ENCODE data around the gene DEFB129. TPM values are rescaled to one million over a fixed set of nuclear protein-coding genes. Genes with fewer than 3 reads are reported as not detected.
"Not testable (repeated sequence)": the region's sequence is repeated elsewhere in the genome, so short reads cannot be mapped to it uniquely, and the experiment has no call there.

Gene DEFB129
- total and polyA plus RNA-seq, 12 donors, result not detected

DNA sequence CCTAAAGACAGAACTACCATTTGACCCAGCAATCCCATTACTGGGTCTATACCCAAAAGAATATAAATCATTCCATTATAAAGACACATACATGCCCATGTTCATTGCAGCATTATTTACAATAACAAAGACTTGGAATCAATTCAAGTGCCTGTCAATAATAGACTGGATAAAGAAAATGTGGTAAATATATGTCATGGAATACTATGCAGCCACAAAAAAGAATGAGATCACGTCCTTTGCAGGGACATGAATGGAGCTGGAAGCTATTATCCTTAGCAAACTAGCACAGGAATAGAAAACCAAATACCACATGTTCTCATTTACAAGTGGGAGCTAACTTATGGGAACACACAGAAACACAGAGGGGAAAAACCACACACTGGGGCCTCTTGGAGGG, 28.8 kb upstream of the DEFB129 start:
- H3K9me3 ChIP-seq (replicated peaks in 1 of 3), result no peaks in the 10 kb centered on the region
- no peaks in the 10 kb centered on the region for H3K4me1 ChIP-seq (replicated peaks in 1 of 2)
- TF ChIP-seq, protein P1, sequence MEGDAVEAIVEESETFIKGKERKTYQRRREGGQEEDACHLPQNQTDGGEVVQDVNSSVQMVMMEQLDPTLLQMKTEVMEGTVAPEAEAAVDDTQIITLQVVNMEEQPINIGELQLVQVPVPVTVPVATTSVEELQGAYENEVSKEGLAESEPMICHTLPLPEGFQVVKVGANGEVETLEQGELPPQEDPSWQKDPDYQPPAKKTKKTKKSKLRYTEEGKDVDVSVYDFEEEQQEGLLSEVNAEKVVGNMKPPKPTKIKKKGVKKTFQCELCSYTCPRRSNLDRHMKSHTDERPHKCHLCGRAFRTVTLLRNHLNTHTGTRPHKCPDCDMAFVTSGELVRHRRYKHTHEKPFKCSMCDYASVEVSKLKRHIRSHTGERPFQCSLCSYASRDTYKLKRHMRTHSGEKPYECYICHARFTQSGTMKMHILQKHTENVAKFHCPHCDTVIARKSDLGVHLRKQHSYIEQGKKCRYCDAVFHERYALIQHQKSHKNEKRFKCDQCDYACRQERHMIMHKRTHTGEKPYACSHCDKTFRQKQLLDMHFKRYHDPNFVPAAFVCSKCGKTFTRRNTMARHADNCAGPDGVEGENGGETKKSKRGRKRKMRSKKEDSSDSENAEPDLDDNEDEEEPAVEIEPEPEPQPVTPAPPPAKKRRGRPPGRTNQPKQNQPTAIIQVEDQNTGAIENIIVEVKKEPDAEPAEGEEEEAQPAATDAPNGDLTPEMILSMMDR (IDR thresholded peaks at IDR 0.05), result no peak
- TF ChIP-seq POLR2A (IDR thresholded peaks at IDR 0.05), result no peak
- H3K4me3 ChIP-seq, result no peak overlapping the region
- DNase-seq, result no peak
- no peak overlapping the region for H3K27ac ChIP-seq
- no peaks in the 10 kb centered on the region for H3K36me3 ChIP-seq (replicated peaks in 1 of 2)
- WGBS, 4 donors, result 80 to 96% (median 85%) methylated on average over 1 of the region's 1 CpG
- intact Hi-C loops (cut with DNase I), result no loop called here
- no peaks in the 10 kb centered on the region for H3K27me3 ChIP-seq

DNA sequence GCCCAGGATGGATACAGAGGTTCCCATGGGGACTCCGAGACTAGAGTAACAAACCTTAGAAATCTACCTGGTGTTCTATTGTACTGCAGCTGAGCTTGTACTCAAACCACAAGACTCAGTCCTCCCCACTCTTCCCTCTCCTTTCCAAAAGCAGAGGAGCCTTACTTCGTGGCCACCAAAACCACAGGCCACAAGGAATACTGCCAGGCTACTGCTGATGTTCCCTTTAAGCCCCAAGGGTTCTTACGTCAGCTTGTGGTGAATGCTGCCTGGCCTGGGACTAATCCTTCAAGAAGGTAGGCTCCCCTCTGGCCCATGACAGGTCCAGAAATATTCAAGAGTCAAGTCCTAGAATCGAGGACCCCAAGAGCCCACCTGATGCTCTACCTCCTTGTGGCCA, 27.1 kb upstream of the DEFB129 start:
- no peak overlapping the region for H3K27ac ChIP-seq
- no peaks in the 10 kb centered on the region for H3K27me3 ChIP-seq
- H3K4me3 ChIP-seq, result no peak overlapping the region
- no peak for TF ChIP-seq POLR2A (IDR thresholded peaks at IDR 0.05)
- TF ChIP-seq, protein P1 (IDR thresholded peaks at IDR 0.05), result no peak
- 62 to 75% (median 67%) methylated on average over 4 of the region's 4 CpGs for WGBS, 4 donors
- intact Hi-C loops (cut with DNase I), result loop anchor here in 1 of 2 donors (10.0 kb wide), 1 partner anchor 135 kb away; no protein-coding TSS in a partner anchor
- no peaks in the 10 kb centered on the region for H3K36me3 ChIP-seq (replicated peaks in 1 of 2)
- DNase-seq, result no peak
- no peaks in the 10 kb centered on the region for H3K4me1 ChIP-seq (replicated peaks in 1 of 2)
- no peaks in the 10 kb centered on the region for H3K9me3 ChIP-seq (replicated peaks in 1 of 3)

DNA sequence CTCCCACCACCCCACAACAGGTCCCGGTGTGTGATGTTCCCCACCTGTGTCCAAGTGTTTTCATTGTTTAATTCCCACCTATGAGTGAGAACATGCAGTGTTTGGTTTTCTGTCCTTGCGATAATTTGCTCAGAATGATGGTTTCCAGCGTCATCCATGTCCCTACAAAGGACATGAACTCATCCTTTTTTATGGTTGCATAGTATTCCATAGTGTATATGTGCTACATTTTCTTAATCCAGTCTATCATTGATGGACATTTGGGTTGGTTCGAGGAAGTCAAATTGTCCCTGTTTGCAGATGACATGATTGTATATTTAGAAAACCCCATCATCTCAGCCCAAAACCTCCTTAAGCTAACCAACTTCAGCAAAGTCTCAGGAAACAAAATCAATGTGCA, 23.4 kb upstream of the DEFB129 start:
- H3K9me3 ChIP-seq (replicated peaks in 1 of 3); DNase-seq; H3K27me3 ChIP-seq; H3K27ac ChIP-seq; H3K4me3 ChIP-seq; H3K36me3 ChIP-seq (replicated peaks in 1 of 2); H3K4me1 ChIP-seq (replicated peaks in 1 of 2): not testable (repeated sequence)
- intact Hi-C loops (cut with DNase I), result loop anchor here in 1 of 2 donors (10.0 kb wide), 1 partner anchor 131 kb away; no protein-coding TSS in a partner anchor
- 59 to 74% (median 70%) methylated on average over 4 of the region's 4 CpGs for WGBS, 4 donors

DNA sequence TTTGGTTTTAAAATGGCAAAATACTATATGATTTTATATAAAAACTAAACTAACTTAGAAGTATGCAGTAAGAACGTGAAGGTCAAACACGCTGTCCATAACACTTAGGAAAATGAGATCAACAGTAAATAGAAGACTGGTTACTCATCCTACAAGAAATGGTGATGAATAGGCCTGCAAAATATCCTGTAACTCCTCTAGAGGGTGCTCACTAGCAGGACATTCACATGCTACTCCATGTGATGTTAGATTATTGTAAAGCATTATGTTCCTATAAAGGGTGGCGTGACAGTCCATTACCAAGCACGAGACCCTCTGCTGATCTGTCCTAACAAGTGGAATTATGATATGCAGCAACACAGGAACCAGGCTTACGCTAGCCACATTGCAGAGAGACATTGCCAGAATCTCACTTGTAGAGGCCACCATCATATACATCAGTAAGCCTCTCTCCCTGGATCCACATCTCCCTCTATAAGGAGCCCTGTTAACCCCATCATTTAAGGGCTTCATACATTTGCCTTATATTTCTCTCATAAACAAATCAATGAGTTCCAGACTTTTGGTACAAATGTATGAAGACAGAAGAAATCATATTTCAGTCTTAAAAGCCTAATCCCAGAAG, 18.0 kb upstream of the DEFB129 start:
- H3K27me3 ChIP-seq, result no peaks in the 10 kb centered on the region
- no peak overlapping the region for H3K27ac ChIP-seq
- WGBS, 4 donors, result 23 to 31% (median 28%) methylated on average over 3 to 5 of the region's 5 CpGs
- intact Hi-C loops (cut with DNase I), result loop anchor here in 1 of 2 donors (10.0 kb wide), 1 partner anchor 126 kb away; no protein-coding TSS in a partner anchor
- DNase-seq, result peak in 4 of 7 donors; percentile 14 to 26 (median 20)
- H3K9me3 ChIP-seq (replicated peaks in 1 of 3), result no peaks in the 10 kb centered on the region
- H3K4me3 ChIP-seq, result no peak overlapping the region
- TF ChIP-seq POLR2A (IDR thresholded peaks at IDR 0.05), result no peak
- TF ChIP-seq, protein P1 (IDR thresholded peaks at IDR 0.05), result peak; percentile 22 to 68 (median 62)
- no peaks in the 10 kb centered on the region for H3K36me3 ChIP-seq (replicated peaks in 1 of 2)
- no peaks in the 10 kb centered on the region for H3K4me1 ChIP-seq (replicated peaks in 1 of 2)

Measured in adrenal gland (tissue), 12 donors.